WTC11 (cell line): ENCODE results near the gene RELB. TPM values are rescaled to one million over a fixed set of nuclear protein-coding genes. Genes with fewer than 3 reads are reported as not detected.

Experiments
- ATAC-seq: fragments of 200-7000 bp; cut with Tn5 transposase; 2 replicates; pipeline ENCODE4 v1.10.0; 2021; ENCODE audit warnings: mild to moderate bottlenecking, moderate library complexity
- CTCF ChIA-PET: fragments of 300-600 bp; sonication (Branson Sonifier 250); formaldehyde crosslinking; loops from one replicate; lab custom pipeline; 2021; ENCODE audit warnings: antibody characterized with exemption; lab: Charles Lee
- POLR2A ChIA-PET: fragments of 350-600 bp; sonication (Branson Sonifier 250); formaldehyde crosslinking; loops from one replicate; lab custom pipeline; 2021; ENCODE audit warnings: antibody characterized with exemption; lab: Charles Lee
- DNase-seq: peaks from one replicate; pipeline ENCODE4 v3.0.0; 2021; ENCODE audit warnings: low spot score
- H3K27ac Mint-ChIP-seq: 2 replicates; pipeline ENCODE4 v1.8.0; 2021; ENCODE audit warnings: mixed read lengths
- H3K27me3 Mint-ChIP-seq: 2 replicates; pipeline ENCODE4 v1.8.0; 2021; ENCODE audit warnings: low read depth, mild to moderate bottlenecking, moderate library complexity, mixed read lengths
- H3K36me3 Mint-ChIP-seq: 2 replicates; pipeline ENCODE4 v1.8.0; 2021; ENCODE audit warnings: mixed read lengths
- H3K4me1 Mint-ChIP-seq: 2 replicates; pipeline ENCODE4 v1.8.0; 2022; ENCODE audit warnings: mixed read lengths
- H3K4me3 Mint-ChIP-seq: 2 replicates; pipeline ENCODE4 v1.8.0; 2021; ENCODE audit warnings: mild to moderate bottlenecking, moderate library complexity, mixed read lengths
- H3K9me3 Mint-ChIP-seq: 2 replicates; pipeline ENCODE4 v1.8.0; 2021; ENCODE audit warnings: mixed read lengths
- CDX4 ChIP-seq: fragments of 250-450 bp; sonication (Bioruptor Pico); IDR thresholded peaks from 2 replicates; pipeline ENCODE4 v1.9.0; 2021; ENCODE audit warnings: moderate library complexity, mild to moderate bottlenecking, inconsistent platforms, borderline replicate concordance
- CREM ChIP-seq: sonication (generic); formaldehyde crosslinking; IDR thresholded peaks from 2 replicates; pipeline ENCODE4 v1.8.1; 2022; ENCODE audit warnings: mild to moderate bottlenecking, missing genetic modification reagents, moderate library complexity
- CTCF ChIP-seq: fragments of 200-600 bp; IDR thresholded peaks from 2 replicates; pipeline ENCODE4 v1.8.0; 2022; ENCODE audit warnings: antibody characterized with exemption
- ETV6 ChIP-seq: sonication (generic); formaldehyde crosslinking; IDR thresholded peaks from 2 replicates; pipeline ENCODE4 v1.8.1; 2022; ENCODE audit warnings: mild to moderate bottlenecking, missing genetic modification reagents
- FOXK1 ChIP-seq: sonication (generic); formaldehyde crosslinking; IDR thresholded peaks from 2 replicates; pipeline ENCODE4 v1.8.0; 2022; ENCODE audit warnings: mild to moderate bottlenecking, moderate library complexity, missing genetic modification reagents
- HMGXB4 ChIP-seq: sonication (generic); formaldehyde crosslinking; IDR thresholded peaks from 2 replicates; pipeline ENCODE4 v1.8.1; 2023; ENCODE audit warnings: mild to moderate bottlenecking, moderate library complexity, missing genetic modification reagents
- KAT7 ChIP-seq: sonication (generic); formaldehyde crosslinking; IDR thresholded peaks from 2 replicates; pipeline ENCODE4 v1.8.1; 2023; ENCODE audit warnings: missing genetic modification reagents, mild to moderate bottlenecking, borderline replicate concordance
- OVOL2 ChIP-seq: fragments of 250-450 bp; sonication (Bioruptor Pico); IDR thresholded peaks from 2 replicates; pipeline ENCODE4 v1.9.0; 2021; ENCODE audit warnings: mild to moderate bottlenecking, borderline replicate concordance
- TEAD1 ChIP-seq: sonication (generic); formaldehyde crosslinking; IDR thresholded peaks from 2 replicates; pipeline ENCODE4 v1.8.0; 2022; ENCODE audit warnings: mild to moderate bottlenecking, missing genetic modification reagents
- ZNF121 ChIP-seq: sonication (generic); formaldehyde crosslinking; IDR thresholded peaks from 2 replicates; pipeline ENCODE4 v1.8.0; 2023; ENCODE audit warnings: missing genetic modification reagents
- ZNF138 ChIP-seq: sonication (generic); formaldehyde crosslinking; conservative IDR thresholded peaks from 2 replicates; pipeline ENCODE4 v1.8.1; 2022; ENCODE audit warnings: mild to moderate bottlenecking, moderate library complexity, missing genetic modification reagents
- ZNF263 ChIP-seq: sonication (generic); formaldehyde crosslinking; IDR thresholded peaks from 2 replicates; pipeline ENCODE4 v1.8.1; 2022; ENCODE audit warnings: low read depth, mild to moderate bottlenecking, moderate library complexity, missing genetic modification reagents
- ZNF416 ChIP-seq: fragments of 250-450 bp; sonication (Bioruptor Pico); IDR thresholded peaks from 2 replicates; pipeline ENCODE4 v1.9.0; 2021; ENCODE audit warnings: mild to moderate bottlenecking, inconsistent platforms
- ZNF425 ChIP-seq: fragments of 250-450 bp; sonication (Bioruptor Pico); conservative IDR thresholded peaks from 2 replicates; pipeline ENCODE4 v1.9.0; 2021; ENCODE audit warnings: mild to moderate bottlenecking
- total RNA-seq: library from RNA; stranded (reverse); gene quantifications from 3 replicates; pipeline ENCODE4 v1.2.3, GENCODE V29; 2021
- TF ChIP-seq, protein P1 (sequence below): sonication (generic); formaldehyde crosslinking; IDR thresholded peaks from 2 replicates; pipeline ENCODE4 v1.8.1; 2023; ENCODE audit warnings: mild to moderate bottlenecking, missing genetic modification reagents, moderate library complexity
- TF ChIP-seq, protein P2 (sequence below): sonication (generic); formaldehyde crosslinking; IDR thresholded peaks from 2 replicates; pipeline ENCODE4 v1.8.1; 2022; ENCODE audit warnings: mild to moderate bottlenecking, missing genetic modification reagents, moderate library complexity, borderline replicate concordance
- TF ChIP-seq, protein P3 (sequence below): fragments of 250-450 bp; sonication (Bioruptor Pico); IDR thresholded peaks from 2 replicates; pipeline ENCODE4 v1.9.0; 2021; ENCODE audit warnings: mild to moderate bottlenecking

The RELB gene
- total RNA-seq, 1 experiment from 2014 or later: 8.9 TPM

DNA sequence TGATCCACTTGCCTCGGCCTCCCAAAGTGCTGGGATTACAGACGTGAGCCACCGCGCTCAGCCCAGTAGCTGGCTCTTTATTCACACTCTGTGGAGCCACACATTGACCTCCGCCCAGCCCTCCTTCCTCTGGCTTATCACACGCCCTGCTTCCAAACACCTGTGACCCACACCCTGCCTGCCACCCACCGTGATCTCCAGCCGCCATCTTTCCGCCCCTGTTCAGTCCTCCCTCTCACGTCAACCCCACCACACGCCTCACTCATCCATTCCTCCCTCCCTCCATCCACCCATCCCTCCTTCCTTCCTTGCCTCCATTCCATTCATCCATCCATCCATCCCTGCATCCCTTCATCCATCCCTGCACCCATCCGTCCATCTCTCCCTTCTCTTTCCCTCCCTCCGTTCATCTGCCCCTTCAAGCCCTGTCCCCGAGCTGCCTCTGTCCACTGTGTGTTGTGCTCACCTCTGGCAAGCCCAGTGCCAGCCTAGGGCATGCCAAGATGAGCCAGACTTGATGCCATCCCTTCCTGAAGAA lies 57.4 kb downstream of the RELB start:
- no peak overlapping the region for H3K4me3 Mint-ChIP-seq
- ChIA-PET POLR2A (interaction anchor here (1.1 kb wide), 3 partner anchors 16 to 34 kb away, joined by 4 to 17 read pairs (median 6); partner anchors contain the start of gene PPP1R37), CTCF (interaction anchor here (0.7 to 2.1 kb wide), 35 partner anchors 10 to 210 kb away, joined by 3 to 37 read pairs (median 8); partner anchors contain the start of genes APOE, CLASRP, GEMIN7 and PPP1R37)
- TF ChIP-seq, protein P1, sequence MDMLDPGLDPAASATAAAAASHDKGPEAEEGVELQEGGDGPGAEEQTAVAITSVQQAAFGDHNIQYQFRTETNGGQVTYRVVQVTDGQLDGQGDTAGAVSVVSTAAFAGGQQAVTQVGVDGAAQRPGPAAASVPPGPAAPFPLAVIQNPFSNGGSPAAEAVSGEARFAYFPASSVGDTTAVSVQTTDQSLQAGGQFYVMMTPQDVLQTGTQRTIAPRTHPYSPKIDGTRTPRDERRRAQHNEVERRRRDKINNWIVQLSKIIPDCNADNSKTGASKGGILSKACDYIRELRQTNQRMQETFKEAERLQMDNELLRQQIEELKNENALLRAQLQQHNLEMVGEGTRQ (CRISPR knock-in tag): no peak
- TF ChIP-seq CREM (CRISPR knock-in tag) (no peak), FOXK1 (no peak), ETV6 (CRISPR knock-in tag) (no peak), ZNF425 (CRISPR knock-in tag) (no peak), KAT7 (no peak), HMGXB4 (CRISPR knock-in tag) (no peak)
- TF ChIP-seq, protein P2, sequence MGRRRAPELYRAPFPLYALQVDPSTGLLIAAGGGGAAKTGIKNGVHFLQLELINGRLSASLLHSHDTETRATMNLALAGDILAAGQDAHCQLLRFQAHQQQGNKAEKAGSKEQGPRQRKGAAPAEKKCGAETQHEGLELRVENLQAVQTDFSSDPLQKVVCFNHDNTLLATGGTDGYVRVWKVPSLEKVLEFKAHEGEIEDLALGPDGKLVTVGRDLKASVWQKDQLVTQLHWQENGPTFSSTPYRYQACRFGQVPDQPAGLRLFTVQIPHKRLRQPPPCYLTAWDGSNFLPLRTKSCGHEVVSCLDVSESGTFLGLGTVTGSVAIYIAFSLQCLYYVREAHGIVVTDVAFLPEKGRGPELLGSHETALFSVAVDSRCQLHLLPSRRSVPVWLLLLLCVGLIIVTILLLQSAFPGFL (CRISPR knock-in tag): no peak
- H3K27me3 Mint-ChIP-seq: no peaks in the 10 kb centered on the region
- peaks cover 62% of the 10 kb centered on the region for H3K36me3 Mint-ChIP-seq
- H3K9me3 Mint-ChIP-seq: no peaks in the 10 kb centered on the region
- DNase-seq (no peak), ATAC-seq (no peak)
- no peak overlapping the region for H3K27ac Mint-ChIP-seq
- peaks cover 3% of the 10 kb centered on the region; the same call in 1 of the 2 replicates for H3K4me1 Mint-ChIP-seq

DNA sequence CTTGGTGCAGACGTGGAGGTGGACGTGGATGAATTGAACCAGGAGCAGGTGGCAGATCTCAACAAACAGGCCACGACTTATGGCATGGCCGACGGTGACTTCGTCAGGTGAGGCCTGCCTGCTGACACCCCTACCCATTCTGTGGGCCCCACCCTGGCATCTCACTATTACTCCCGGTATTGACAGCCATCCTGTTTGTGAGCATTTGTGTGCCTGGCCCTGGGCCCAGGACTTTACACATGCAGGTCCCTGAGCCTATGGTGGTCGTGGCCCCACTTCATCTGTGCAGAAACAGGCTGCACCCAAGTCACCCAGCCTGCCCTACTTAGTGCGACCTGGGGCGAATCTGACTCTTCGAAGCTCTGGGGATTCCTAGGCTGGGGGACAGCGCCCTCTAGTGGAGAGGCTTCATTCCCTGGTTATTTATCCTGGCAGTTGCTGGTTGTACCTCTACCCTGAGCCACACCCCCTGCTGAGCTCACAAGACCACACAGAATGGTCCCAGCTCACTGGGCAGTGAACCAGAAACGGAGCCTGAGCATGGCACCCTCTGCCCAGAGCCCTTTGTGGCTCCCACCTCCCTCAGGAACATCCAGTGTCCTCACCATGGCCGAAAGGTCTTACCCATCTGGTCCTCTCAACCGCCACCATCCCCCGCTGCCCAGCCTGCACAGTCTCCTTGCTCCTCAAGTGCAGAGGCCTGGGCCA lies 58.1 kb downstream of the RELB start:
- peaks cover 59% of the 10 kb centered on the region for H3K36me3 Mint-ChIP-seq
- peaks cover 3% of the 10 kb centered on the region; the same call in 1 of the 2 replicates for H3K4me1 Mint-ChIP-seq
- H3K27ac Mint-ChIP-seq: peak overlapping the region; percentile 85; the same call in 1 of the 2 replicates
- DNase-seq (peak; percentile 96), ATAC-seq (peak; percentile 88)
- ChIA-PET CTCF (interaction anchor here (0.5 to 2.1 kb wide), 68 partner anchors 8 to 330 kb away, joined by 3 to 37 read pairs (median 5); partner anchors contain the start of genes APOE, CLASRP, CLPTM1 and GEMIN7), POLR2A (interaction anchor here (1.1 to 1.5 kb wide), 4 partner anchors 13 to 33 kb away, joined by 3 to 17 read pairs (median 5); partner anchors contain the start of gene PPP1R37)
- no peaks in the 10 kb centered on the region for H3K27me3 Mint-ChIP-seq
- H3K4me3 Mint-ChIP-seq: no peak overlapping the region
- no peaks in the 10 kb centered on the region for H3K9me3 Mint-ChIP-seq
- TF ChIP-seq CDX4 (CRISPR knock-in tag): no peak
- TF ChIP-seq ZNF416 (CRISPR knock-in tag): no peak
- no peak for TF ChIP-seq TEAD1
- no peak for TF ChIP-seq ZNF138
- TF ChIP-seq ZNF263 (CRISPR knock-in tag): no peak
- TF ChIP-seq ZNF121 (CRISPR knock-in tag): peak; percentile 91
- TF ChIP-seq CTCF: peak; percentile 95
- TF ChIP-seq, protein P3, sequence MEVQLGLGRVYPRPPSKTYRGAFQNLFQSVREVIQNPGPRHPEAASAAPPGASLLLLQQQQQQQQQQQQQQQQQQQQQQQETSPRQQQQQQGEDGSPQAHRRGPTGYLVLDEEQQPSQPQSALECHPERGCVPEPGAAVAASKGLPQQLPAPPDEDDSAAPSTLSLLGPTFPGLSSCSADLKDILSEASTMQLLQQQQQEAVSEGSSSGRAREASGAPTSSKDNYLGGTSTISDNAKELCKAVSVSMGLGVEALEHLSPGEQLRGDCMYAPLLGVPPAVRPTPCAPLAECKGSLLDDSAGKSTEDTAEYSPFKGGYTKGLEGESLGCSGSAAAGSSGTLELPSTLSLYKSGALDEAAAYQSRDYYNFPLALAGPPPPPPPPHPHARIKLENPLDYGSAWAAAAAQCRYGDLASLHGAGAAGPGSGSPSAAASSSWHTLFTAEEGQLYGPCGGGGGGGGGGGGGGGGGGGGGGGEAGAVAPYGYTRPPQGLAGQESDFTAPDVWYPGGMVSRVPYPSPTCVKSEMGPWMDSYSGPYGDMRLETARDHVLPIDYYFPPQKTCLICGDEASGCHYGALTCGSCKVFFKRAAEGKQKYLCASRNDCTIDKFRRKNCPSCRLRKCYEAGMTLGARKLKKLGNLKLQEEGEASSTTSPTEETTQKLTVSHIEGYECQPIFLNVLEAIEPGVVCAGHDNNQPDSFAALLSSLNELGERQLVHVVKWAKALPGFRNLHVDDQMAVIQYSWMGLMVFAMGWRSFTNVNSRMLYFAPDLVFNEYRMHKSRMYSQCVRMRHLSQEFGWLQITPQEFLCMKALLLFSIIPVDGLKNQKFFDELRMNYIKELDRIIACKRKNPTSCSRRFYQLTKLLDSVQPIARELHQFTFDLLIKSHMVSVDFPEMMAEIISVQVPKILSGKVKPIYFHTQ: no peak
- TF ChIP-seq, protein P1 (CRISPR knock-in tag): no peak
- TF ChIP-seq OVOL2: no peak
